Measurements from ENCODE around the gene PPP1R3C.

Gene PPP1R3C

DNA sequence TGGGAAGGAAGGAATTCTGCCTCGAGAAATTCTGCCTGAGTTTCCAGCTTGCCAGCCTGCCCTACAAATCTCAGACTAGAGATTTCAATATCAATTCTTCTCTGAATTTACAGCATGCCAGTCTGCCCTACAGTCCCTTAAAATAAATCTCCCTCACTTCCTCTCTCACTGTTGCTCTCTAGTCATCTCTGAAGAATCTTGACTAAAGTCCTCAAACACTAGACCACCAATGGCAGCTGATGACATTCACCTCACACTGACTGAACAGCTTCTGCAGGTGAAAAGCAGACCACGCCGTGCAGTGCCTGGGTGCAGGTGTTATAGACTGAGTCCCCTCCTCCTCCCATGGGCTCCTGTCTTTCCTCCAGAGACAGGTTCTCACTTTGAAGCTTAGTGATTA lies 30.4 kb downstream of the PPP1R3C start:
- no peaks in the 10 kb centered on the region for H3K36me3 ChIP-seq (ENCODE audit: control insufficient read depth, insufficient read depth, low read length)
- 87 to 95% methylated on average over 3 of the region's 3 CpGs for WGBS, 2 experiments
- H3K4me3 ChIP-seq (ENCODE audit: insufficient read depth, low read depth, low read length) = no peak overlapping the region
- H3K9me3 ChIP-seq (ENCODE audit: control insufficient read depth, low read length) = no peaks in the 10 kb centered on the region
- no peaks in the 10 kb centered on the region for H3K27me3 ChIP-seq (ENCODE audit: control insufficient read depth, insufficient read depth, low read length, poor library complexity, severe bottlenecking)
- no peak overlapping the region for H3K27ac ChIP-seq (ENCODE audit: insufficient read depth, low read depth, low read length, poor library complexity, severe bottlenecking)
- H3K4me1 ChIP-seq (ENCODE audit: control insufficient read depth, insufficient read depth, low read length) = no peaks in the 10 kb centered on the region

DNA sequence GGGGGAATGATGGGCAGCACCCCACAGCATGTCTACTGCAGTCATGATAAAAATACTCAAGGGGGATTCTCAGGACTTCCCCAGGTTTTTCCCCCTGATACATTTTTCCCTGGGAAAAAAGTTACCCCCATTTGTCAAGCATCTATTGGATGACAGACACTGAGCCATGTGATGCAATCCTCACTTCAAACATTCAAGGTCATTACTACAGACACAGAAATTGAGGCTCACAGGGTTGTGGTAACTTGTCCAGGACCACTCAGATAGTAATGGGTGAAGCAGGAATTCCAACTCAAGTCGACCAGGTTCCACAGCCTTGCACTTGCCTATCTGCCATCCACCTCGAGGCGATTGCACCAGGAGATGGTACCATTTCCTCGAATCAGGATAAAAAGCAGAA lies 31.7 kb downstream of the PPP1R3C start:
- Histone ChIP-seq H3K27me3 (ENCODE audit: control insufficient read depth, insufficient read depth, low read length, poor library complexity, severe bottlenecking) (no peaks in the 10 kb centered on the region), H3K36me3 (ENCODE audit: control insufficient read depth, insufficient read depth, low read length) (no peaks in the 10 kb centered on the region), H3K9me3 (ENCODE audit: control insufficient read depth, low read length) (no peaks in the 10 kb centered on the region), H3K27ac (ENCODE audit: insufficient read depth, low read depth, low read length, poor library complexity, severe bottlenecking) (no peak overlapping the region), H3K4me3 (ENCODE audit: insufficient read depth, low read depth, low read length) (no peak overlapping the region), H3K4me1 (ENCODE audit: control insufficient read depth, insufficient read depth, low read length) (no peaks in the 10 kb centered on the region)
- 95% methylated on average over 4 of the region's 4 CpGs for WGBS, 2 experiments

DNA sequence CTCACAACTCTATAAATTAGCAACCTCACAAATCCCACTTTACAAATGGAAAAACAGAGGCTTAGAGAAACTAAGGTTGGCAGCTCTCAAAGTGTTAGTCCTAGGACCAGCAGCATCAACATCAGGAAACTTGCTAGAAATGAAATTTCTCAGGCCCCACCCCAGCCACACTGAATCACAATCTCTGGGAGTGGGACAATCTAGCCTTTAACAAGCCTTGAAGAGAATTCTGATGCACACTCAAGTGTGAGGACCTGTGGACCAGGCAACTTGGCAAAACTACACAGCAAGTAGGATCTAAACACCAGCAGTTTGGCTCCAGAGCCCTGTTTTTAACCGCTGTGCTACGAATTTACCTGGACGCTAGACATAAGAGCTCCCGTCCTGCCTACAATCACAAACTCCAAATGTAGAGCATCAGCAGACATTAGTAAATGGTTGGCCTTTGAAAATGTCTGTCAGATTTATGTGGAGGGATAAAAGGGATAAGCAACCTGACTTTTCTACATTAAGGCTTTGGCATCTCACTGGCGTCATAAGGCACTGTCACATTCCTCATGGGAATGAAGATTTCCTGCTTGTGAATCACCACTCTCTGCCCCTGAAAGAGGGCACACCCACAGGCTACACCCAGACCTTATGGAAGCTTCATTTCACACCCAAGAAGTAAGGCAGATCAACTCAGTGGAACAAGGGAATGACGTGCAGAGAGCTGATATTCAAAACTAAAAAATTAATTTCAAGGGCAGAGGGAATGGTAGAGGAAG lies 34.5 kb downstream of the PPP1R3C start:
- 92 to 96% methylated on average over 5 to 6 of the region's 6 CpGs for WGBS, 2 experiments
- no peaks in the 10 kb centered on the region for H3K27me3 ChIP-seq (ENCODE audit: control insufficient read depth, insufficient read depth, low read length, poor library complexity, severe bottlenecking)
- H3K27ac ChIP-seq (ENCODE audit: insufficient read depth, low read depth, low read length, poor library complexity, severe bottlenecking) = no peak overlapping the region
- H3K36me3 ChIP-seq (ENCODE audit: control insufficient read depth, insufficient read depth, low read length) = no peaks in the 10 kb centered on the region
- H3K4me1 ChIP-seq (ENCODE audit: control insufficient read depth, insufficient read depth, low read length) = no peaks in the 10 kb centered on the region
- H3K4me3 ChIP-seq (ENCODE audit: insufficient read depth, low read depth, low read length) = no peak overlapping the region
- no peaks in the 10 kb centered on the region for H3K9me3 ChIP-seq (ENCODE audit: control insufficient read depth, low read length)

DNA sequence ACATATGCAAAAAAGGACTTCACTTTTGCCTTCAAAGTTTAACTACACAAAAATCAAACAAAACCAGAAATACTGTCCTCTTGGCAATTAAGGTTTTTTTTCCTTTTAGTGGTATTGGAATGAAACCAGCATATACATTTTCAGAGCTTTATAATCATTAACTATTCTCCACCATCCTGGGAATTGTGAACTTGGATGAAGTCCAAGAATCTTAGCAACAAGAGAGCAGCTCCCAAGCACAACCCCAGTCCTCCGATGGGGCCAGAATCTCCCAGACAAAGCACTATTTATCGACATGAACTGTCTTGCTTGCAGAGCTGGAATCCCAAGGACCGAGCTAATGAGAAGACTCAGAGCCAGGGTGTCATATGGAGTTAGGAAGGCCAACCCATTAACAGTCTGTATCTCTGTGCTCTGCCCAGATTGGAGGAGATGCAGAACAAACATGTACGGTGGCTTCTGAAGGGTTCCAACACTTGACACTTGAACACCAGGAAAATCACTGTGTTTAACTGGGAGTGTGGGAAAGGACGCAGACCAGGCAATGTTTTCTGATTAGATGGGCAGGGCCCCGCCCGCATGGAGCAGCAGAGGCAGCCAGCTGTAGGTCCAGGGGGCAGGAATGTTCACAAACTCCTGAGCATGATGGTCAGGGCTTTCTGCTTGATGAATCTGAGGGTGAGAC lies 35.5 kb downstream of the PPP1R3C start:
- H3K27ac ChIP-seq (ENCODE audit: insufficient read depth, low read depth, low read length, poor library complexity, severe bottlenecking) = no peak overlapping the region
- H3K4me3 ChIP-seq (ENCODE audit: insufficient read depth, low read depth, low read length) = no peak overlapping the region
- 93% methylated on average over 7 of the region's 7 CpGs for WGBS, 2 experiments
- no peaks in the 10 kb centered on the region for H3K36me3 ChIP-seq (ENCODE audit: control insufficient read depth, insufficient read depth, low read length)
- H3K4me1 ChIP-seq (ENCODE audit: control insufficient read depth, insufficient read depth, low read length) = no peaks in the 10 kb centered on the region
- no peaks in the 10 kb centered on the region for H3K9me3 ChIP-seq (ENCODE audit: control insufficient read depth, low read length)
- H3K27me3 ChIP-seq (ENCODE audit: control insufficient read depth, insufficient read depth, low read length, poor library complexity, severe bottlenecking) = no peaks in the 10 kb centered on the region

DNA sequence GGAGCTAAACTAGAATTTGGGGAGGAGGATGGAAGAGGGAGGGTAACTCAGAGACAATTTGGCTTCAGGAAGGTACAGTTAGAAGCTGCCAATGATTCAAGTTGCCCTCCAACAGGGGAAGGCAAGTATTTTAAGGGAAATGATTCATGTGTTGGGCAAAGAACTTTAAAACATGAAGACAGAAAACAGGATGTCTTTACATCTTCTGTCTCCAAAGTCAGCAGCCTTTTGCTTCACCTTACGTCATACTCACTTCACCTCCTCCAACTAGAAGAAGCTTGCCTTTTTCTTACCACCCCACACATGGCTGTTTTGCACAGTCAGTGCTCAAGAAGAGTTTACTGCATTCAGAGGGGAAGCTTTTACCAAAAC lies 36.1 kb downstream of the PPP1R3C start:
- H3K27me3 ChIP-seq (ENCODE audit: control insufficient read depth, insufficient read depth, low read length, poor library complexity, severe bottlenecking) = no peaks in the 10 kb centered on the region
- H3K27ac ChIP-seq (ENCODE audit: insufficient read depth, low read depth, low read length, poor library complexity, severe bottlenecking) = no peak overlapping the region
- WGBS, 2 experiments = 91 to 92% methylated on average over 1 of the region's 1 CpG
- H3K36me3 ChIP-seq (ENCODE audit: control insufficient read depth, insufficient read depth, low read length) = no peaks in the 10 kb centered on the region
- H3K4me3 ChIP-seq (ENCODE audit: insufficient read depth, low read depth, low read length) = no peak overlapping the region
- H3K9me3 ChIP-seq (ENCODE audit: control insufficient read depth, low read length) = no peaks in the 10 kb centered on the region
- H3K4me1 ChIP-seq (ENCODE audit: control insufficient read depth, insufficient read depth, low read length) = no peaks in the 10 kb centered on the region

DNA sequence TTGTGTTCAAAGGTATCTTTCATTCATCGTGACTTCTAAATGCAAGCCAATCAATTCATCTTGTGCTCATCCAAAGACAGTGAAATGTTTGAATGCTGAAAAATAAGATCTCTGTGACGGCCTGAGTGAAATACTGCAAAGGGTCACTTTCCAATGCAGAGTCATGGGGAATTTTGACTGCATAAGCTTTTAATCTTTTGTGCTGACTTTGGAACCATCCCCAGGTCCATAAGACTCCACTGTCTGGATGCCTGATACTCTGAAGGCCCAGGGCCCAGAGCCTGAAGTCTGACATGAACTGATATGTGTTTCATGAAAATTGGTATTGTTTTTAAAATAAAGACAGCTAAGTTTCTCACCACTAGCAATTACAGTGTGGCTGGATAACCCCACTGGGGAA lies 39.0 kb downstream of the PPP1R3C start:
- Histone ChIP-seq H3K36me3 (ENCODE audit: control insufficient read depth, insufficient read depth, low read length) (no peaks in the 10 kb centered on the region), H3K4me1 (ENCODE audit: control insufficient read depth, insufficient read depth, low read length) (no peaks in the 10 kb centered on the region), H3K27me3 (ENCODE audit: control insufficient read depth, insufficient read depth, low read length, poor library complexity, severe bottlenecking) (no peaks in the 10 kb centered on the region), H3K9me3 (ENCODE audit: control insufficient read depth, low read length) (no peaks in the 10 kb centered on the region), H3K4me3 (ENCODE audit: insufficient read depth, low read depth, low read length) (no peak overlapping the region), H3K27ac (ENCODE audit: insufficient read depth, low read depth, low read length, poor library complexity, severe bottlenecking) (no peak overlapping the region)
- WGBS, 2 experiments = 85 to 94% methylated on average over 2 of the region's 2 CpGs

DNA sequence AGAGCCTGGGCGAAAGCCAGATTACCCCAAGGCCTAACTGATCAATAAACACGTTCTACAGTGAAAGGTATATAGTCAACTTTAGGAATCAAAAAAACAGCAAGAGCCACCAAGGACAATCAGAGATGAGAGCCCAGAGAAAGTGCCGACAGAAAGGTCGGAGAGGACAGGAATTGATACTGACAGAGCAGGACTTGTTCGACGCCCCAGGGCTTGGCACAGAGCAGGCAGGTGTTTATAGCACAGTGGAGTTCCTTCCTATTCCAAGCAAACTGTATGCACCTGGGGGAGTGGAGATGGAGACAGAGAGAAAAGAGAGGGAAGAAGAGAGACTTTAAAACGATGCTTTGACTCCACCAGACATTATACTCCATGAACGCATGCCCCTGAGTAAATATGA lies 39.5 kb downstream of the PPP1R3C start:
- 91 to 97% methylated on average over 8 of the region's 8 CpGs for WGBS, 2 experiments
- Histone ChIP-seq H3K27ac (ENCODE audit: insufficient read depth, low read depth, low read length, poor library complexity, severe bottlenecking) (no peak overlapping the region), H3K4me1 (ENCODE audit: control insufficient read depth, insufficient read depth, low read length) (no peaks in the 10 kb centered on the region)

DNA sequence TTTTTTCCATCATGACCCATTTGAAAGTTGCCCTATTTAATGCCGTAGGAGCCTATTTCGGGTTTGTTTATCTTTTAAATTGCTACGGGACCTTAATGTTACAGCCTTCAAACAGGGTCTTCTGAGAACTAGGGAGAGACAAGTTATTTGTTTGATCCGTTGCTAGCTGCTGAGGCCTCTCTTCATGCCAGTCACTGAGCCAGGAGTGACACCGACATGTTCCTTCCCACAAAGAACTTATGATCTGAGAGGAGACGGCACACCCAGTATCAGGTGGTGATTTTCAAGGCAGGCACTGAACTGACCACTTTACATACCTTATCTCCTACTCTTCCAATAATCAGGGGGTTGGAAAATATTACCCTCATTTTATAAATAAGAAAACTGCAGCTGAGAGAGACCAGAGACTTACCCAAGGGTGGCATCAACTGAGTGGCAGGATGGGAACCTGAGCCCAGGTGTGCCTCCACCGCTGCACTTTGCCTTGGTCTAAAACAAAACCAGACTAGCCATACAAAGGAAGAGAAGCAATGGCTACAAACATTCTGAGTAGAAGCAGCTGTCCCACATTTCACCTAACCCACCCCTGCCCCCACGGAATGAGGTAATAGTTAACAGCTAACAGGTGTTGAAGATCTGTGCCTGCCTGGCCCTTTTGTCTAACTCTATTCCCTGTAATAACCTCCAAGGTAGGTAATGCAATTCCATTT lies 40.5 kb downstream of the PPP1R3C start:
- Histone ChIP-seq H3K36me3 (ENCODE audit: control insufficient read depth, insufficient read depth, low read length) (no peaks in the 10 kb centered on the region), H3K27me3 (ENCODE audit: control insufficient read depth, insufficient read depth, low read length, poor library complexity, severe bottlenecking) (no peaks in the 10 kb centered on the region), H3K9me3 (ENCODE audit: control insufficient read depth, low read length) (no peaks in the 10 kb centered on the region), H3K4me3 (ENCODE audit: insufficient read depth, low read depth, low read length) (no peak overlapping the region), H3K27ac (ENCODE audit: insufficient read depth, low read depth, low read length, poor library complexity, severe bottlenecking) (no peak overlapping the region), H3K4me1 (ENCODE audit: control insufficient read depth, insufficient read depth, low read length) (no peaks in the 10 kb centered on the region)
- WGBS, 2 experiments = 93% methylated on average over 8 of the region's 8 CpGs

More for the DNA sequence above, 39.5 kb downstream of the PPP1R3C start:
- Histone ChIP-seq H3K9me3 (ENCODE audit: control insufficient read depth, low read length) (no peaks in the 10 kb centered on the region), H3K4me3 (ENCODE audit: insufficient read depth, low read depth, low read length) (no peak overlapping the region), H3K36me3 (ENCODE audit: control insufficient read depth, insufficient read depth, low read length) (no peaks in the 10 kb centered on the region), H3K27me3 (ENCODE audit: control insufficient read depth, insufficient read depth, low read length, poor library complexity, severe bottlenecking) (no peaks in the 10 kb centered on the region)

DNA sequence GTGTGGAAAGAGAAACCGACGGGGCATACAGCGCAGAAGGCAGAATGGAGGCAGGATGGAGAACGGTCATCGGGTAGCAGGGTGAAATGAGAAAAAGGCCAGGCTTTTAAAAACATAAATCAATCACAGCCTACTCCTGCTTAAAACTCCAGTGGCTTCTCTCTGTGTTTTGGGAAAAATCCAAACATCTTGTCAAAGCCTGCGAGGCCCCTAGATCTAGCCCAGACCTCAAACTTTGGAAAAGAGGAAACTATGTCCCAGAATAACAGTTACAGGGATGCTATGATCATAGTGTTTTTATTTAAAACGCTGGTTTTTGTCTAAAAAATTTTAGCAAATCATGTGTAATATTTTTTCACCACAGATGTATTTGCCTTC lies 41.1 kb downstream of the PPP1R3C start:
- WGBS, 2 experiments = 90 to 91% methylated on average over 7 of the region's 7 CpGs
- Histone ChIP-seq H3K4me1 (ENCODE audit: control insufficient read depth, insufficient read depth, low read length) (no peaks in the 10 kb centered on the region), H3K27me3 (ENCODE audit: control insufficient read depth, insufficient read depth, low read length, poor library complexity, severe bottlenecking) (no peaks in the 10 kb centered on the region), H3K9me3 (ENCODE audit: control insufficient read depth, low read length) (no peaks in the 10 kb centered on the region), H3K4me3 (ENCODE audit: insufficient read depth, low read depth, low read length) (no peak overlapping the region), H3K27ac (ENCODE audit: insufficient read depth, low read depth, low read length, poor library complexity, severe bottlenecking) (no peak overlapping the region), H3K36me3 (ENCODE audit: control insufficient read depth, insufficient read depth, low read length) (no peaks in the 10 kb centered on the region)
